Measurements from ENCODE around the gene USP24.

- TF ChIP-seq, protein P1, sequence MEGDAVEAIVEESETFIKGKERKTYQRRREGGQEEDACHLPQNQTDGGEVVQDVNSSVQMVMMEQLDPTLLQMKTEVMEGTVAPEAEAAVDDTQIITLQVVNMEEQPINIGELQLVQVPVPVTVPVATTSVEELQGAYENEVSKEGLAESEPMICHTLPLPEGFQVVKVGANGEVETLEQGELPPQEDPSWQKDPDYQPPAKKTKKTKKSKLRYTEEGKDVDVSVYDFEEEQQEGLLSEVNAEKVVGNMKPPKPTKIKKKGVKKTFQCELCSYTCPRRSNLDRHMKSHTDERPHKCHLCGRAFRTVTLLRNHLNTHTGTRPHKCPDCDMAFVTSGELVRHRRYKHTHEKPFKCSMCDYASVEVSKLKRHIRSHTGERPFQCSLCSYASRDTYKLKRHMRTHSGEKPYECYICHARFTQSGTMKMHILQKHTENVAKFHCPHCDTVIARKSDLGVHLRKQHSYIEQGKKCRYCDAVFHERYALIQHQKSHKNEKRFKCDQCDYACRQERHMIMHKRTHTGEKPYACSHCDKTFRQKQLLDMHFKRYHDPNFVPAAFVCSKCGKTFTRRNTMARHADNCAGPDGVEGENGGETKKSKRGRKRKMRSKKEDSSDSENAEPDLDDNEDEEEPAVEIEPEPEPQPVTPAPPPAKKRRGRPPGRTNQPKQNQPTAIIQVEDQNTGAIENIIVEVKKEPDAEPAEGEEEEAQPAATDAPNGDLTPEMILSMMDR (IDR thresholded peaks at IDR 0.05), result no peak
- no peak for TF ChIP-seq EZH2 (IDR thresholded peaks at IDR 0.05; ENCODE audit: borderline replicate concordance, insufficient read depth, low read depth, low read length, poor library complexity, severe bottlenecking)
Measured at GRCh38 chr1:55181666-55182065, 33.5 kb downstream of the USP24 start.

Data from B cell (primary cell).